Erythroblast (primary cell): ENCODE data around the gene NT5DC1.

Experiments used
- GATA1 ChIP-seq: IDR thresholded peaks from 2 replicates; pipeline ENCODE4 v1.6.1; 2011; ENCODE audit warnings: low read depth, mild to moderate bottlenecking, control low read depth, low read length, moderate library complexity
- POLR2A ChIP-seq: IDR thresholded peaks from 2 replicates; pipeline ENCODE4 v1.6.1; 2011; ENCODE audit warnings: mild to moderate bottlenecking, low read length

DNA sequence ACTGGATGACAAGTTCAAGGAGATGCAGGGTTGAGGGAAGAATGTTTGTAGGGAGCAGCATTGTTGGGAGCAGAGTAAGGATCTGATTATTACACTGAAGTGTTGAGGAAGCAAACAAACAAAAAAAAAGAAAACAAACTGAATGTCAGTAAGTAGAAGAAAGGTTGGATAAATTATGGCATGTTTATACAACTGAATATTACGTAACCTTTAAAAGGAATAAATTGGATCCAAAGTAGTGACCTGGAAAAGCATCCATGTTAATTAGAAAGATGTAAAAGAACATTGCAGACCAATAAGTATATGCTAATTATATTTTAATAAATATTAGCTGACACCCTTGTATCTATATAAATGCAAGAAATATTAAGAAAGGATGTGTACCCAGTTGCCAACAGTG lies 191.9 kb downstream of the NT5DC1 start:
- TF ChIP-seq POLR2A: no peak
- no peak for TF ChIP-seq GATA1
